HEK293T (cell line): ENCODE data around the gene RAP1GDS1.
"Not testable (repeated sequence)": the region's sequence is repeated elsewhere in the genome, so short reads cannot be mapped to it uniquely, and the experiment has no call there.

Experiments used
- CTCF ChIA-PET: fragments of 350-600 bp; formaldehyde crosslinking; extraction: SDS; loops from one replicate; lab custom pipeline; 2021; ENCODE audit warnings: antibody characterized with exemption, inconsistent platforms; lab: Yijun Ruan, JAX
- POLR2A ChIA-PET: fragments of 350-600 bp; formaldehyde crosslinking; extraction: SDS; loops from one replicate; lab custom pipeline; 2020; ENCODE audit warnings: antibody characterized with exemption, inconsistent platforms; lab: Yijun Ruan, JAX
- DNase-seq: peaks from one replicate; pipeline ENCODE4 v3.0.0; 2012; ENCODE audit warnings: mixed read lengths; ENCODE audit errors: extremely low spot score
- ARNT ChIP-seq: fragments of 450-650 bp; IDR thresholded peaks from 2 replicates; pipeline ENCODE4 v1.6.1; 2017; ENCODE audit warnings: mild to moderate bottlenecking
- BHLHE40 ChIP-seq: fragments of 450-650 bp; IDR thresholded peaks from 2 replicates; pipeline ENCODE4 v1.6.1; 2016; ENCODE audit warnings: mild to moderate bottlenecking, moderate library complexity, borderline replicate concordance
- CTBP1 ChIP-seq: fragments of 450-650 bp; IDR thresholded peaks from 2 replicates; pipeline ENCODE4 v1.6.1; 2016; ENCODE audit warnings: borderline replicate concordance
- ELF4 ChIP-seq: fragments of 450-650 bp; IDR thresholded peaks from 2 replicates; pipeline ENCODE4 v1.6.1; 2017; ENCODE audit warnings: antibody characterized with exemption
- FOXA1 ChIP-seq: fragments of 450-650 bp; IDR thresholded peaks from 2 replicates; pipeline ENCODE4 v1.6.1; 2016; ENCODE audit warnings: mild to moderate bottlenecking
- FOXK2 ChIP-seq: fragments of 450-650 bp; IDR thresholded peaks from 2 replicates; pipeline ENCODE4 v1.6.1; 2016; ENCODE audit warnings: mild to moderate bottlenecking
- FOXM1 ChIP-seq: fragments of 450-650 bp; IDR thresholded peaks from 2 replicates; pipeline ENCODE4 v1.6.1; 2017; ENCODE audit warnings: mild to moderate bottlenecking, borderline replicate concordance
- HDGF ChIP-seq: fragments of 450-650 bp; IDR thresholded peaks from 2 replicates; pipeline ENCODE4 v1.6.1; 2017; ENCODE audit warnings: antibody characterized with exemption, borderline replicate concordance
- L3MBTL2 ChIP-seq: fragments of 450-650 bp; conservative IDR thresholded peaks from 2 replicates; pipeline ENCODE4 v1.6.1; 2016; ENCODE audit warnings: mild to moderate bottlenecking
- LEF1 ChIP-seq: fragments of 450-650 bp; IDR thresholded peaks from 2 replicates; pipeline ENCODE4 v1.6.1; 2017; ENCODE audit warnings: mild to moderate bottlenecking, borderline replicate concordance
- NFRKB ChIP-seq: fragments of 450-650 bp; IDR thresholded peaks from 2 replicates; pipeline ENCODE4 v1.6.1; 2016; ENCODE audit warnings: mild to moderate bottlenecking, moderate library complexity
- SP1 ChIP-seq: fragments of 450-650 bp; IDR thresholded peaks from 2 replicates; pipeline ENCODE4 v1.6.1; 2017
- SUZ12 ChIP-seq: fragments of 450-650 bp; IDR thresholded peaks from 2 replicates; pipeline ENCODE4 v1.6.1; 2016; ENCODE audit warnings: mild to moderate bottlenecking
- TARDBP ChIP-seq: fragments of 450-650 bp; IDR thresholded peaks from 2 replicates; pipeline ENCODE4 v1.6.1; 2016
- ZNF384 ChIP-seq: fragments of 450-650 bp; IDR thresholded peaks from 2 replicates; pipeline ENCODE4 v1.6.1; 2016
- TF ChIP-seq, protein P1 (sequence below): fragments of 450-650 bp; IDR thresholded peaks from 2 replicates; pipeline ENCODE4 v1.6.1; 2016

The RAP1GDS1 gene

DNA sequence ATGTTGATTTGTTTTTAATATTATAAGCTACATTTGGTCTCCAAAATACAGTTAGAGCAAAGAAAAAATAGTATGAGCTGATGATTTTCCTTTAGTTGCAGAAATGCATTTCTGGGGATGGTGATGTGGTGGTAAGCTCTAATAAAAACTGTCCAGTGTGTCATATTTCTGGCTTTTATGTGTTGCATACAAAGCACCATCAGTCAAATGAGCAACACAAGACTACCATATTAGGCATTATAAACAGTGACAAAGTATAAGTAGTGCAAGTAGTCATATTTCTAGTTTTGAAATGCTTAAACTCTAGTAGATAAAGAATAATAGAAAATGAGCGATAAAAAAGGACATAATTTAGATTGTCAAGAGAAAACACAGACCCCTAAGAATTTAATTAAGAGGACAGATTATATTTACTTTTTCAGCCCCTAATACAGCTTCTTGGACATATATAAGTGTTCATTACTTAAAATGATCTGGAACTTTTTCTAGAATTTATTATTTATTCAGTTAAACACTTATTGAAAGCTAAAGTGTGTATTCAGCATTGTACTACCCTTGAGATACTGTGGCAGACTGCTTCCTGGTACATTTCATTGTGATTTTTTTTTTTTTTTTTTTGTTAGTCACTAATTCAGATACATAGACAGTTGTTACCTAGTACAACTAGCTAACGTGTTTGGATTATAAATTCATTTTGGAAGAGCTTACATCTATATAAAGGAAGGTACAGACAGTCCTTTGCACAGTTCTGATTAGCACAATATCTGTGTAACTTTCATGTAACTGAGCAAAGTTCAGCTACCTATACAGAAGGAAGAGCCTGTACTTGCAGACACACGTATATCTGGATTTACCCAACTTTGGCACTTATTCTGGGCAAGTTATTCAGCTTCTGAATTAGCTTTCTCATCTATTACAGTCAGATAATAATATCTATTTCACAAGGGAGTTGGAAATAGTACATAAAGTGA lies 22.3 kb downstream of the RAP1GDS1 start:
- no peak for DNase-seq
- POLR2A ChIA-PET: interaction anchor here (1.7 kb wide), 1 partner anchor 23 kb away, joined by 6 read pairs; the partner anchor contains the start of gene RAP1GDS1
- CTCF ChIA-PET: interaction anchor here (0.6 kb wide), 1 partner anchor 19 kb away, joined by 4 read pairs; no protein-coding TSS in a partner anchor
- TF ChIP-seq ELF4 (no peak), TARDBP (no peak), FOXA1 (no peak), HDGF (no peak), SUZ12 (no peak), L3MBTL2 (no peak), FOXM1 (no peak), ZNF384 (no peak), CTBP1 (no peak)

DNA sequence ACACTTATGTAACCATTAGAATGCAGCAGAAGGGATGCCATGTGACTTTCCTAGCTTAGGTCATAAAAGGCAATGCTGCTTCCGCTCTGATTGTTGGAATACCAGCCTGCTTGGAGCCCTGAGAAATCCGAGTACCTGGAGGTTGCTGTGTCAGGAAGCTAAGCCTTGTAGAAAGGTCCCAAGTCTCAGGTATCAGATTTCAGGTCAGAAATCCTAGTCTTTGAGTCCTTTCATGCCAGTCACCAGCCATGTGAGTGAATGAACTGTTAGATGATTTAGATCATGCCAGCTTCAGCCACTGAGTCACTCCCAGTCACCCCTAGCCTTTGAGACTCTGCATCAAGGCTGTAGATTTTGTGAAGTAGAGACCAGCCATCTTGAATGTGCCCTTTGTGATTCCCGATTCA lies 23.5 kb downstream of the RAP1GDS1 start:
- POLR2A ChIA-PET: interaction anchor here (1.7 kb wide), 1 partner anchor 24 kb away, joined by 6 read pairs; the partner anchor contains the start of gene RAP1GDS1
- CTCF ChIA-PET: no interaction called here
- no peak for TF ChIP-seq FOXM1
- no peak for TF ChIP-seq SUZ12
- TF ChIP-seq BHLHE40: no peak
- no peak for TF ChIP-seq HDGF
- TF ChIP-seq FOXK2: no peak
- no peak for TF ChIP-seq ZNF384
- no peak for TF ChIP-seq FOXA1
- DNase-seq: peak; percentile 23

- DNase-seq: no peak
- TF ChIP-seq FOXK2 (no peak), LEF1 (no peak), ZNF384 (no peak), L3MBTL2 (no peak), SUZ12 (no peak), HDGF (no peak), CTBP1 (no peak), SP1 (no peak), TARDBP (no peak), ARNT (no peak), FOXM1 (no peak), ELF4 (no peak), NFRKB (no peak), FOXA1 (no peak), BHLHE40 (no peak)
- TF ChIP-seq, protein P1, sequence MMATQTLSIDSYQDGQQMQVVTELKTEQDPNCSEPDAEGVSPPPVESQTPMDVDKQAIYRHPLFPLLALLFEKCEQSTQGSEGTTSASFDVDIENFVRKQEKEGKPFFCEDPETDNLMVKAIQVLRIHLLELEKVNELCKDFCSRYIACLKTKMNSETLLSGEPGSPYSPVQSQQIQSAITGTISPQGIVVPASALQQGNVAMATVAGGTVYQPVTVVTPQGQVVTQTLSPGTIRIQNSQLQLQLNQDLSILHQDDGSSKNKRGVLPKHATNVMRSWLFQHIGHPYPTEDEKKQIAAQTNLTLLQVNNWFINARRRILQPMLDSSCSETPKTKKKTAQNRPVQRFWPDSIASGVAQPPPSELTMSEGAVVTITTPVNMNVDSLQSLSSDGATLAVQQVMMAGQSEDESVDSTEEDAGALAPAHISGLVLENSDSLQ: no peak
- ChIA-PET POLR2A (no interaction called here), CTCF (no interaction called here)
These were observed 24.5 kb downstream of the RAP1GDS1 start for GRCh38 chr4:98285676-98286075.

DNA sequence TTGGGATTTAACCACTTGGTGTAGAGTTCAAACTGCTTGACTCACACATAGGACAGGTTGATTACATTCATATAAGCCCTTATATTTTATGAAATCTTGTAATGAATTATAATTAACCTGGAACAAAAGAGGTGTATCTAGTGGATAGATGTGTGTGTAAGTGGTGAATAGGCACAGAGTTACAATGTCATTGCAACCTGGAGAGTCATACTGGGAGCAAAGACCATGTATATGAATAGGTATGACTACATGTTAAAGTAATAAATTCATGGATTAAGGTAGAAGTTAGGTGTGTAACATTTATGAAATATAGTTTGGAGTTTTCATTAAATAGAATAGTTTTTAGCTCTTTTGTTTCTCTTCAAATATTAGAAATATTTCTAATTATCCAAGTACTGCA lies 26.1 kb downstream of the RAP1GDS1 start:
- ChIA-PET CTCF (no interaction called here), POLR2A (no interaction called here)
- no peak for TF ChIP-seq SP1
- no peak for TF ChIP-seq TARDBP
- TF ChIP-seq ZNF384: no peak
- TF ChIP-seq CTBP1: no peak
- TF ChIP-seq, protein P1: no peak
- TF ChIP-seq LEF1: no peak
- TF ChIP-seq FOXA1: no peak
- no peak for TF ChIP-seq HDGF
- no peak for TF ChIP-seq NFRKB
- no peak for TF ChIP-seq ELF4
- TF ChIP-seq BHLHE40: no peak
- no peak for TF ChIP-seq L3MBTL2
- no peak for TF ChIP-seq SUZ12
- no peak for TF ChIP-seq FOXK2
- TF ChIP-seq FOXM1: no peak
- TF ChIP-seq ARNT: no peak
- no peak for DNase-seq

DNA sequence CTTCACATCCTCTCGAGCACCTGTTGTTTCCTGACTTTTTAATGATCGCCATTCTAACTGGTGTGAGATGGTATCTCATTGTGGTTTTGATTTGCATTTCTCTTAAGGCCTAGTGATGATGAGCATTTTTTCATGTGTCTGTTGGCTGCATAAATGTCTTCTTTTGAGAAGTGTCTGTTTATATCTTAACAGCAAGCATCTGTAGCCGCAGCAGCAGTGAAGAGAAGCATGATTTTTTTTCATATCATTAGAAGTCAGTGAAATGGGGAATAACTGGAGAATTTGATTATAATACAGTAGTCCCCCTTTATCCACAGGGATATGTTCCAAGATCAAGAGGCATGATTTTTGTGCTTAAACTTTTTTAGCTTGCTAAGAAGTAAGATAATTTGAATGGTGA lies 27.5 kb downstream of the RAP1GDS1 start:
- DNase-seq, CTCF ChIA-PET, POLR2A ChIA-PET: not testable (repeated sequence)

DNA sequence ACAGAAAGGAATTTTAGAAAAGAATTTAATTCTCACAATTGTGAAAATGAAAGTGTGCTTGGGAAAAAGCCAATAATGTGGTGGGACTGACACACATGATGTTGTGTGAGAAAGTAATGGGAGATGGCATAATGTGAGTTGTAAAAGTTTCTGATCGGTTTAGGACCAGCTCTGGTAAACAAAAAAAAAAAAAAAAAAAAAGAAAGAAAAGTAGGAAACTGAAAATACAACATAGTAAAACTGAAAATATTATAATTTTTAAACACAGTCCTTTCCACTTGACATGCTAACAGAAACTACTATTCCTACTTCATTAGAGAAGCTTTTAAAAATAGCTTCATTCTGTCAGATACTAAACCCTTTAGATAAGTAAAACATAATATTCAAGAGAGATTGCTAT lies 28.2 kb downstream of the RAP1GDS1 start:
- CTCF ChIA-PET: no interaction called here
- no peak for DNase-seq
- TF ChIP-seq CTBP1 (no peak), HDGF (no peak), BHLHE40 (no peak), NFRKB (no peak), ELF4 (no peak), FOXM1 (no peak), ZNF384 (no peak), L3MBTL2 (no peak), LEF1 (no peak), ARNT (no peak), FOXK2 (no peak), FOXA1 (no peak), SUZ12 (no peak), SP1 (no peak), TARDBP (no peak)
- TF ChIP-seq, protein P1: no peak
- POLR2A ChIA-PET: interaction anchor here (1.3 kb wide), 1 partner anchor 29 kb away, joined by 3 read pairs; no protein-coding TSS in a partner anchor
